ENCODE measurements around the gene PAMR1. TPM values are rescaled to one million over a fixed set of nuclear protein-coding genes. Genes with fewer than 3 reads are reported as not detected.

Gene PAMR1
- total and polyA plus RNA-seq, 2 of the 8 experiments (the other 6 are each of a cell fraction or from before 2014, with no cell fraction given), result 3.0 to 6.9 TPM

- Histone ChIP-seq H3K27me3 (replicated peaks in 1 of 4; ENCODE audit: control insufficient read depth in 3 of 4, extremely low read depth in 1 of 4, insufficient read depth in 3 of 4, low read length in 3 of 4) (no peaks in the 10 kb centered on the region; a peak in 2 of 7 replicates), H3K4me3 (ENCODE audit: extremely low read depth in 1 of 4, insufficient read depth in 2 of 4, low read depth in 3 of 4, low read length in 4 of 4) (no peak overlapping the region), H3K14ac (ENCODE audit: insufficient read length) (no peak overlapping the region), H2AK5ac (ENCODE audit: low read depth, low read length) (no peak overlapping the region), H4K91ac (replicated peaks; ENCODE audit: insufficient read length, low read length) (no peak overlapping the region), H3K27ac (ENCODE audit: low read depth, low read length) (no peak overlapping the region), H3K56ac (replicated peaks; ENCODE audit: insufficient read length, low read depth, low read length) (no peak overlapping the region), H4K5ac (ENCODE audit: insufficient read length, low read depth, low read length) (no peak overlapping the region), H2AFZ (ENCODE audit: low read length) (no peak overlapping the region), H3K9ac (replicated peaks in 1 of 4; ENCODE audit: extremely low read depth in 1 of 4, low read depth in 3 of 4, low read length in 3 of 4) (no peak overlapping the region), H3K23ac (ENCODE audit: insufficient read length) (no peak overlapping the region), H4K20me1 (replicated peaks in 1 of 2; ENCODE audit: control insufficient read depth in 1 of 2, insufficient read depth in 2 of 2, low read length in 2 of 2) (no peaks in the 10 kb centered on the region), H3K79me2 (ENCODE audit: control insufficient read depth in 1 of 2, insufficient read depth in 2 of 2, low read length in 2 of 2) (no peaks in the 10 kb centered on the region), H3K79me1 (ENCODE audit: low read depth, low read length) (no peaks in the 10 kb centered on the region), H3K4ac (replicated peaks; ENCODE audit: insufficient read length, low read depth, low read length) (no peak overlapping the region), H3K36me3 (ENCODE audit: control insufficient read depth in 2 of 4, insufficient read depth in 4 of 4, low read length in 3 of 4) (no peaks in the 10 kb centered on the region), H2BK5ac (ENCODE audit: low read depth, low read length) (no peak overlapping the region), H3K23me2 (ENCODE audit: low read depth, low read length) (no peaks in the 10 kb centered on the region), H3K4me2 (ENCODE audit: insufficient read depth in 1 of 2, low read depth in 2 of 2, low read length in 2 of 2) (no peak overlapping the region), H2BK15ac (ENCODE audit: low read length) (no peak overlapping the region), H3K18ac (ENCODE audit: extremely low read depth, low read length) (no peak overlapping the region), H2BK20ac (ENCODE audit: low read length) (no peak overlapping the region), H4K8ac (ENCODE audit: extremely low read depth, insufficient read depth, low read length) (no peak overlapping the region), H3K4me1 (replicated peaks in 1 of 4; ENCODE audit: control insufficient read depth in 3 of 4, insufficient read depth in 4 of 4, low read length in 3 of 4) (no peaks in the 10 kb centered on the region), H3K9me3 (ENCODE audit: insufficient read depth in 2 of 2, low read depth in 1 of 2, low read length in 1 of 2) (no peaks in the 10 kb centered on the region), H2BK12ac (ENCODE audit: low read depth, low read length) (no peak overlapping the region), H2BK120ac (replicated peaks; ENCODE audit: low read depth, low read length) (no peak overlapping the region)
- ChIA-PET CTCF (ENCODE audit: partially characterized antibody) (interaction anchor here (0.7 kb wide), 1 partner anchor 875 kb away, joined by 3 read pairs; no protein-coding TSS in a partner anchor), POLR2A (ENCODE audit: partially characterized antibody) (no interaction called here)
- WGBS, 2 experiments (ENCODE audit: extremely low coverage in 1 of 2, insufficient coverage in 1 of 2, insufficient read length in 1 of 2, insufficient replicate concordance in 2 of 2, low coverage in 1 of 2, low lambda C conversion rate in 2 of 2, missing lambda C conversion rate in 1 of 2), result 92% methylated on average over 5 of the region's 5 CpGs; no CpG with 5 or more reads in 1 of the 2 experiments
- FAIRE-seq (no peak), DNase-seq (ENCODE audit: low read depth in 1 of 2, low spot score in 2 of 2) (no peak)
- no peak for TF ChIP-seq SAP30 (IDR thresholded peaks at IDR 0.05; ENCODE audit: insufficient read depth, insufficient replicate concordance, low read length)
Measured at GRCh38 chr11:35388061-35388460, 137.4 kb downstream of the PAMR1 start.

Measured in H1 (cell line).